Measurements from ENCODE around the gene PPM1H.
"Not testable (repeated sequence)": the region's sequence is repeated elsewhere in the genome, so short reads cannot be mapped to it uniquely, and the experiment has no call there.

The PPM1H gene

GRCh38 chr12:62907078-62907477, 27.9 kb downstream of the PPM1H start:
- no peak for DNase-seq

GRCh38 chr12:62903151-62903550, 31.8 kb downstream of the PPM1H start:
- DNase-seq: no peak

GRCh38 chr12:62900686-62901272, 34.2 kb downstream of the PPM1H start:
- DNase-seq: no peak

- DNase-seq: no peak
These were observed 35.2 kb downstream of the PPM1H start for GRCh38 chr12:62899568-62900390.

GRCh38 chr12:62898526-62898925, 36.4 kb downstream of the PPM1H start:
- no peak for DNase-seq

- DNase-seq: no peak
These were observed 39.5 kb downstream of the PPM1H start for GRCh38 chr12:62895351-62895877.

- DNase-seq: no peak
These were observed 41.7 kb downstream of the PPM1H start for GRCh38 chr12:62893276-62893675.

GRCh38 chr12:62891805-62892549, 43.0 kb downstream of the PPM1H start:
- DNase-seq: no peak

GRCh38 chr12:62888454-62889110, 46.4 kb downstream of the PPM1H start:
- no peak for DNase-seq

- no peak for DNase-seq
These were observed 48.2 kb downstream of the PPM1H start for GRCh38 chr12:62886796-62887195.

GRCh38 chr12:62885242-62885641, 49.7 kb downstream of the PPM1H start:
- DNase-seq: no peak

- not testable (repeated sequence) for DNase-seq
These were observed 50.1 kb downstream of the PPM1H start for GRCh38 chr12:62884832-62885231.

GRCh38 chr12:62882696-62883095, 52.3 kb downstream of the PPM1H start:
- DNase-seq: no peak

- DNase-seq: no peak
These were observed 52.8 kb downstream of the PPM1H start for GRCh38 chr12:62882140-62882539.

- DNase-seq: no peak
These were observed 55.3 kb downstream of the PPM1H start for GRCh38 chr12:62879691-62880090.

GRCh38 chr12:62879228-62879627, 55.7 kb downstream of the PPM1H start:
- not testable (repeated sequence) for DNase-seq

GRCh38 chr12:62878211-62878610, 56.7 kb downstream of the PPM1H start:
- DNase-seq: no peak

- no peak for DNase-seq
These were observed 57.9 kb downstream of the PPM1H start for GRCh38 chr12:62876938-62877548.

GRCh38 chr12:62873826-62874448, 61.0 kb downstream of the PPM1H start:
- DNase-seq: no peak

GRCh38 chr12:62873116-62873825, 61.7 kb downstream of the PPM1H start:
- DNase-seq: no peak

GRCh38 chr12:62868820-62869219, 66.1 kb downstream of the PPM1H start:
- no peak for DNase-seq

Measured in DMS79 (cell line).